ENCODE data around the gene TRMT1L. TPM values are rescaled to one million over a fixed set of nuclear protein-coding genes. Genes with fewer than 3 reads are reported as not detected.

TRMT1L gene
- total and polyA plus RNA-seq, 2 donors from 2014 or later, result 11.6 to 17.9 TPM

DNA sequence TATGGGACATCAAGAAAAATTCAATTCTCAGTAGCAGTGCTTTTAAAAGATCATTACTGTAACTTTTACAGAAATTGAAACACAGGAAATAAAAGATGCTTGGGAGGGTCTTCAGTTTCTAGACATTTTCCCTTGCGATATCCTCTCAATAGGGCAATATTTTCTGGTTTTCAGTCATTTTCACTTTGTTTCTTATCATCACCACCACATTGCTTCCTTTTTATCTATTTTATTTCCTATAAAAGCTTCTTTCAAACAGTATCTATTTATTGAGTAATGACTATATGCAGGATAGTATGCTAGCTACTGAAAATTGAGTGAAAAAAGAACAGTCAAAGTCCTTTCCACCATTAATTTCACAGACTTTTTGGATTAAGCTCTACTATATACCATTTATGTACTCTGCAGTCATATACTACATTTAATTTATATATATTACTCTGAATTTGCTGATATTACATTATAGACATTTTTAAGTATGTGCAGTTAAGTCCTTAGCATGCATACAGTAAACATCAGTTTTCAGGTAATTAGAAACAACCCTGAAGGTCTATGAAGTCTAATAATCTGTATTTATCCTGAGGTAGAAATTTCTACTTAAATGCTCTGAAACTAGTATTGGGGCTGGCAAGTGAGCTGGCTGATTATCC is 18.7 kb downstream of the TRMT1L start:
- Histone ChIP-seq H3K36me3 (ENCODE audit: control insufficient read depth in 2 of 3, insufficient read depth in 3 of 3, low read length in 3 of 3) (peaks cover 3 to 28% (median 5%) of the 10 kb centered on the region in 3 donors), H3K9me3 (ENCODE audit: control insufficient read depth in 2 of 3, insufficient read depth in 1 of 3, low read length in 3 of 3) (no peaks in the 10 kb centered on the region), H3K9ac (ENCODE audit: low read length in 3 of 3) (no peak overlapping the region), H3K27me3 (ENCODE audit: control insufficient read depth, insufficient read depth, low read length) (no peaks in the 10 kb centered on the region), H3K4me1 (ENCODE audit: control insufficient read depth in 2 of 3, insufficient read depth in 2 of 3, low read depth in 1 of 3, low read length in 3 of 3) (no peaks in the 10 kb centered on the region), H3K4me3 (ENCODE audit: low read length in 3 of 3) (no peak overlapping the region), H3K27ac (ENCODE audit: low read depth in 2 of 2, low read length in 2 of 2) (no peak overlapping the region)
- FAIRE-seq (no peak), DNase-seq (no peak)
- TF ChIP-seq CTCF (IDR thresholded peaks at IDR 0.05; ENCODE audit: borderline replicate concordance, extremely low read depth, insufficient read depth), result no peak
- intact Hi-C loops (cut with DNase I), result no loop called here

DNA sequence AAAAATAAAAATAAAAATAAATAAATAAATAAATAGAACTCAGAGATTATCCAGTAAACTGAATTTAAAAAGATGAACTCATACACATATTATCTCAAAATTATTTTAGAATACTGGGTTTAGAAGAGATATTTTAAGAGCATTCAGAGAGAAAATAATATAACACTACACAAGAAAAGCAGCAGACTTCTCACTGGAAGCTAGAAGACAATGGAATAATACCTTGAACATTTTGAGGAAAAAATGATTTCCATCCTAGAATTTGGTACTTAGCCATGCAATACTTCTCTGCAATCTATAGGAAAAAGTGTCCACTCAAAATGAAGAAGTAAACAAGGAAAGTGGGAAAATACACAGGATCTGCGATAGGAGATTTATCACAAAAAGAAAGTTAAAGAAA is 24.2 kb downstream of the TRMT1L start:
- no peak overlapping the region for H3K9ac ChIP-seq (ENCODE audit: low read length in 3 of 3)
- no peak for DNase-seq
- intact Hi-C loops (cut with DNase I), result no loop called here
- H3K27ac ChIP-seq (ENCODE audit: low read depth in 2 of 2, low read length in 2 of 2), result no peak overlapping the region
- no peaks in the 10 kb centered on the region for H3K27me3 ChIP-seq (ENCODE audit: control insufficient read depth, insufficient read depth, low read length)
- H3K4me1 ChIP-seq (ENCODE audit: control insufficient read depth in 2 of 3, insufficient read depth in 2 of 3, low read depth in 1 of 3, low read length in 3 of 3), result no peaks in the 10 kb centered on the region
- FAIRE-seq, result no peak
- TF ChIP-seq CTCF (IDR thresholded peaks at IDR 0.05; ENCODE audit: borderline replicate concordance, extremely low read depth, insufficient read depth), result no peak
- peaks cover 0 to 5% (median 4%) of the 10 kb centered on the region in 3 donors for H3K9me3 ChIP-seq (ENCODE audit: control insufficient read depth in 2 of 3, insufficient read depth in 1 of 3, low read length in 3 of 3)
- H3K4me3 ChIP-seq (ENCODE audit: low read length in 3 of 3), result no peak overlapping the region
- peaks cover 0 to 24% (median 7%) of the 10 kb centered on the region in 3 donors for H3K36me3 ChIP-seq (ENCODE audit: control insufficient read depth in 2 of 3, insufficient read depth in 3 of 3, low read length in 3 of 3)

GRCh38 chr1:185129708-185130107 is 27.0 kb downstream of the TRMT1L start:
- no peaks in the 10 kb centered on the region for H3K27me3 ChIP-seq (ENCODE audit: control insufficient read depth, insufficient read depth, low read length)
- peaks cover 0 to 5% (median 4%) of the 10 kb centered on the region in 3 donors for H3K9me3 ChIP-seq (ENCODE audit: control insufficient read depth in 2 of 3, insufficient read depth in 1 of 3, low read length in 3 of 3)
- TF ChIP-seq CTCF (IDR thresholded peaks at IDR 0.05; ENCODE audit: borderline replicate concordance, extremely low read depth, insufficient read depth), result no peak
- intact Hi-C loops (cut with DNase I), result no loop called here
- FAIRE-seq (no peak), DNase-seq (no peak)
- no peak overlapping the region for H3K4me3 ChIP-seq (ENCODE audit: low read length in 3 of 3)
- no peak overlapping the region for H3K9ac ChIP-seq (ENCODE audit: low read length in 3 of 3)
- no peak overlapping the region for H3K27ac ChIP-seq (ENCODE audit: low read depth in 2 of 2, low read length in 2 of 2)
- H3K36me3 ChIP-seq (ENCODE audit: control insufficient read depth in 2 of 3, insufficient read depth in 3 of 3, low read length in 3 of 3), result peaks cover 3 to 32% (median 6%) of the 10 kb centered on the region in 3 donors
- H3K4me1 ChIP-seq (ENCODE audit: control insufficient read depth in 2 of 3, insufficient read depth in 2 of 3, low read depth in 1 of 3, low read length in 3 of 3), result no peaks in the 10 kb centered on the region

GRCh38 chr1:185112356-185112755 is 44.4 kb downstream of the TRMT1L start:
- intact Hi-C loops (cut with DNase I), result no loop called here
- no peak overlapping the region for H3K27ac ChIP-seq (ENCODE audit: low read depth in 2 of 2, low read length in 2 of 2)
- no peak overlapping the region for H3K4me3 ChIP-seq (ENCODE audit: low read length in 3 of 3)
- TF ChIP-seq CTCF (IDR thresholded peaks at IDR 0.05; ENCODE audit: borderline replicate concordance, extremely low read depth, insufficient read depth), result no peak
- FAIRE-seq, result no peak
- no peaks in the 10 kb centered on the region for H3K27me3 ChIP-seq (ENCODE audit: control insufficient read depth, insufficient read depth, low read length)
- H3K9ac ChIP-seq (ENCODE audit: low read length in 3 of 3), result no peak overlapping the region
- H3K9me3 ChIP-seq (ENCODE audit: control insufficient read depth in 2 of 3, insufficient read depth in 1 of 3, low read length in 3 of 3), result peaks cover 0 to 9% (median 0%) of the 10 kb centered on the region in 3 donors
- H3K4me1 ChIP-seq (ENCODE audit: control insufficient read depth in 2 of 3, insufficient read depth in 2 of 3, low read depth in 1 of 3, low read length in 3 of 3), result no peaks in the 10 kb centered on the region
- H3K36me3 ChIP-seq (ENCODE audit: control insufficient read depth in 2 of 3, insufficient read depth in 3 of 3, low read length in 3 of 3), result no peaks in the 10 kb centered on the region
- DNase-seq, result no peak

Data from kidney (tissue), 14 donors.